ENCODE measurements around the gene ADAD2.

The ADAD2 gene

GRCh38 chr16:84190731-84191388, at the start of gene ADAD2:
ADAD2 (plus strand) TSS chr16:84191157; CDS start chr16:84191231, 74 bp downstream.
- DNase-seq: no peak

- no peak for DNase-seq
Observed at GRCh38 chr16:84143081-84143480, 47.9 kb upstream of the ADAD2 start.

GRCh38 chr16:84143784-84144199, 47.2 kb upstream of the ADAD2 start:
- DNase-seq: no peak

- peak; percentile 19 to 32 for DNase-seq
Observed at GRCh38 chr16:84144209-84144858, 46.6 kb upstream of the ADAD2 start.

- peak; percentile 94 to 97 for DNase-seq
Observed at GRCh38 chr16:84144859-84145639, 45.9 kb upstream of the ADAD2 start, which contains the start of the genes DNAAF1 and HSDL1. DNAAF1 (plus strand) TSS chr16:84145308; CDS start chr16:84145441, 133 bp downstream. HSDL1 (minus strand) TSS chr16:84145177; CDS start chr16:84131321, 13,856 bp downstream.

- DNase-seq: no peak
Observed at GRCh38 chr16:84150926-84151325, 40.0 kb upstream of the ADAD2 start.

- DNase-seq: no peak
Observed at GRCh38 chr16:84153660-84154214, 37.2 kb upstream of the ADAD2 start.

- no peak for DNase-seq
Observed at GRCh38 chr16:84155226-84155625, 35.7 kb upstream of the ADAD2 start.

GRCh38 chr16:84155771-84156170, 35.2 kb upstream of the ADAD2 start:
- DNase-seq: no peak

GRCh38 chr16:84156342-84156784, 34.6 kb upstream of the ADAD2 start:
- no peak for DNase-seq

- DNase-seq: no peak
Observed at GRCh38 chr16:84159007-84159406, 31.9 kb upstream of the ADAD2 start.

GRCh38 chr16:84159800-84160199, 31.2 kb upstream of the ADAD2 start:
- no peak for DNase-seq

GRCh38 chr16:84161037-84161436, 29.9 kb upstream of the ADAD2 start:
- no peak for DNase-seq

- DNase-seq: no peak
Observed at GRCh38 chr16:84161801-84162200, 29.2 kb upstream of the ADAD2 start.

- DNase-seq: no peak
Observed at GRCh38 chr16:84165746-84166145, 25.2 kb upstream of the ADAD2 start.

GRCh38 chr16:84166796-84167695, 23.9 kb upstream of the ADAD2 start:
- DNase-seq: peak in 1 of 2 donors; percentile 39

GRCh38 chr16:84169765-84170310, 21.1 kb upstream of the ADAD2 start:
- no peak for DNase-seq

- DNase-seq: no peak
Observed at GRCh38 chr16:84174396-84174795, 16.6 kb upstream of the ADAD2 start.

GRCh38 chr16:84175350-84176081, 15.4 kb upstream of the ADAD2 start:
- peak; percentile 47 to 50 for DNase-seq

GRCh38 chr16:84176192-84177053, 14.5 kb upstream of the ADAD2 start:
- DNase-seq: no peak
